ENCODE data around the gene NPTXR. TPM values are rescaled to one million over a fixed set of nuclear protein-coding genes. Genes with fewer than 3 reads are reported as not detected.

NPTXR gene
- polyA plus RNA-seq, 1 of the 3 experiments (the other 2 are of a cell fraction) = 1.2 TPM

DNA sequence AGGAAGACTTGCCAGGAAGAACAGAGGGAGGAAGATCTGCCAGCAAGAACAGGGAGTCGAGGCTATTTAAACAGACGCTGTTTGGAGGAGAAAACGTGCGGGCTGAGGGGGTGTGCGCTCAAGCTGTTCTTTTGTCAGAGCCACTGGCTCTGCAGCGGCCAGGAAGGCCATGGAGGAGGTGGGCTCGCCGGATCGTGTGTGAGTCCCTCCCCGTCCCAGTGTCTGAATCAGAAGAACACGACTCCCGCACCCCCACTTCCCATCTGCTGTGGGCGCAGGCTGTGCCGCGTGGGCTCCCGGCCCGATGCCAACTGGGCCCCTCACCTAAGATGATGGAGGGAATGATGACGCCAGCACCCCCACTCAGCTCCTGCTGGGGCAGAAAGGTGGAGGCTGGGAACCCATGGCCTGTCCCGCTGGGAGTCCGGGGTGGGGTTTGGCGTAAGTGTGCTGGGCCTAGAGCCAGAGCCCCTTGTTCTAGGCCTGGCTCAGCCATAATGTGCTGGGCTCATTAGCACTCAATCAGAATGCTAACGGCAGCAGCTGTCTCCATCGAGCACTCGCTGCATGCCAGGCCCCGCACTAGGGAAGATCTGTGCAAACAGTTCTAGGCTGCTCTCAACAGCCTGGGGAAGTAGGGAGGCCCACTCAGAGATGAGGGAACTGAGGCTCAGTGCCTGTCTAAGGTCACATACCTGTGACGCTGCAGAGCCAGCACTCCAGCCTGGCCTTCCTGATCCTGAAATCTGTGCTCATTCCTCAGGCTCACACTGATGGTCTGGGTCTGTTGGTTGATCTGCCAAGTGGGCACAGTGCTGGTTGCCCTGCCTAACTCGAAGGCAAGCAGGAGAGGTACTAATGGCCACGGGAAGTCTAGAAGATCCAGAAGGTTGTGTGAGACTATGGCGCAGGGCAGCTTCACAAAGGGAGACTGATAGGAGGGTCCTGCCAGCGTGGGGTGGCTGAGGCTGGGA lies 11.5 kb downstream of the NPTXR start:
- no peaks in the 10 kb centered on the region for H3K9me3 ChIP-seq
- H3K36me3 ChIP-seq (replicated peaks in 1 of 2; ENCODE audit: control insufficient read depth in 1 of 2, insufficient read depth in 2 of 2, low read length in 1 of 2) = no peaks in the 10 kb centered on the region
- H3K4me1 ChIP-seq (ENCODE audit: control insufficient read depth in 1 of 2, insufficient read depth in 2 of 2, low read depth in 1 of 2, low read length in 1 of 2) = no peaks in the 10 kb centered on the region
- H3K4me3 ChIP-seq (ENCODE audit: low read depth in 2 of 2, low read length in 1 of 2) = no peak overlapping the region
- H3F3A ChIP-seq (replicated peaks; ENCODE audit: insufficient read depth) = no peaks in the 10 kb centered on the region
- no peak overlapping the region for H3K4me2 ChIP-seq
- CTCF ChIA-PET = no interaction called here
- POLR2A ChIA-PET = no interaction called here
- H3K9ac ChIP-seq = no peak overlapping the region
- TF ChIP-seq POLR2AphosphoS5 (IDR thresholded peaks at IDR 0.05; ENCODE audit: low read depth, low read length) (no peak), RXRA (IDR thresholded peaks at IDR 0.05; ENCODE audit: borderline replicate concordance, low read depth) (no peak), FOXM1 (IDR thresholded peaks at IDR 0.05; ENCODE audit: low read depth) (no peak), NRF1 (IDR thresholded peaks at IDR 0.05; ENCODE audit: low read depth, low read length) (no peak)
- no peak for DNase-seq
- H3K9me2 ChIP-seq = no peaks in the 10 kb centered on the region
- no peaks in the 10 kb centered on the region for H3K79me2 ChIP-seq (ENCODE audit: insufficient read depth)
- no peak overlapping the region for H2AFZ ChIP-seq (ENCODE audit: low read depth)
- H3K27ac ChIP-seq (ENCODE audit: low read depth in 2 of 2, low read length in 1 of 2) = no peak overlapping the region
- no peaks in the 10 kb centered on the region for H4K20me1 ChIP-seq (ENCODE audit: insufficient read depth)
- 79% methylated on average over 3 of the region's 30 CpGs for whole genome bisulfite sequencing (ENCODE audit: low lambda C conversion rate)
- no peaks in the 10 kb centered on the region for H3K27me3 ChIP-seq (ENCODE audit: insufficient read depth)

DNA sequence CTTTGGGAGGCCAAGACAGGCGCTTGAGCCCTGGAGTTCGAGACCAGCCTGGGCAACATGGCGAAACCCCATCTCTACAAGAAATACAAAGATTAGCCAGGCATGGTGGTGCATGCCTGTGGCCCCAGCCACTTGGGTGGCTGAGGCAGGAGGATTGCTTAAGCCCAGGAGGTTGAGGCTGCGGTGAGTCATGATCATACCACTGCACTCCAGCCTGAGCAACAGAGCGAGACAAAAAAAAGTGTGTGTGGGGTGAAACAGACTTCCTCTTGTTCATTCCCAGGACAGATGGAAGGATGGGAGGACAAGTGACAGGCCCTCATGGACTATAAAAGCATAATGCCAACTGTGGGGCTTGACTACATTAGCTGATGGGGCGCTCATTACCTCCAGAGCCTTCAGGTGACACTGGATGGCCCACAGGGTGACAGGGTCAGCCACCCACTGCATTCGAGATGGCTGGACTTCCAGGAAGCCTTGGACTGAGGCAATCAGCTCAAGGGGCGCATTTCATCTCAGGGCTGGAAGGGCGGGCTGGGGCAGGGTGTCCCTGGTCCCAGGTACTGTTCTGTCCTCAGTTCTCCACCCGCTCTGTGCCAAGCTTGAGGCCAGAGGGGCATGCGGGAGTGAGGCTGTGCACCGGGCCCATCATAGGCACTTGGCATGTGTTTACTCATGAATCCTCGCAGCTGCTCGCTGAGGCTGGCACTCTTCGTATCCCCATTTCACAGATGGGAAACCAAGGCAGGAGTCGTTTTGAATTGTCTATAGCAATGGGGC lies 12.5 kb downstream of the NPTXR start:
- DNase-seq = no peak
- WGBS (ENCODE audit: low lambda C conversion rate) = 88% methylated on average over 10 of the region's 16 CpGs
- no peak overlapping the region for H3K27ac ChIP-seq (ENCODE audit: low read depth in 2 of 2, low read length in 1 of 2)
- TF ChIP-seq ELF1 (IDR thresholded peaks at IDR 0.05) (no peak), RCOR1 (IDR thresholded peaks at IDR 0.05; ENCODE audit: low read length) (no peak), JUND (IDR thresholded peaks at IDR 0.05) (no peak), EP300 (IDR thresholded peaks at IDR 0.05; ENCODE audit: borderline replicate concordance in 1 of 2, low read depth in 1 of 2, low read length in 1 of 2) (no peak), SIN3A (IDR thresholded peaks at IDR 0.05; ENCODE audit: borderline replicate concordance, low read depth, low read length) (no peak), SMC3 (IDR thresholded peaks at IDR 0.05; ENCODE audit: low read depth, low read length) (no peak), EZH2phosphoT487 (IDR thresholded peaks at IDR 0.05; ENCODE audit: borderline replicate concordance, low read depth) (no peak), RAD21 (IDR thresholded peaks at IDR 0.05; ENCODE audit: low read length) (no peak)
- TF ChIP-seq, protein P1, sequence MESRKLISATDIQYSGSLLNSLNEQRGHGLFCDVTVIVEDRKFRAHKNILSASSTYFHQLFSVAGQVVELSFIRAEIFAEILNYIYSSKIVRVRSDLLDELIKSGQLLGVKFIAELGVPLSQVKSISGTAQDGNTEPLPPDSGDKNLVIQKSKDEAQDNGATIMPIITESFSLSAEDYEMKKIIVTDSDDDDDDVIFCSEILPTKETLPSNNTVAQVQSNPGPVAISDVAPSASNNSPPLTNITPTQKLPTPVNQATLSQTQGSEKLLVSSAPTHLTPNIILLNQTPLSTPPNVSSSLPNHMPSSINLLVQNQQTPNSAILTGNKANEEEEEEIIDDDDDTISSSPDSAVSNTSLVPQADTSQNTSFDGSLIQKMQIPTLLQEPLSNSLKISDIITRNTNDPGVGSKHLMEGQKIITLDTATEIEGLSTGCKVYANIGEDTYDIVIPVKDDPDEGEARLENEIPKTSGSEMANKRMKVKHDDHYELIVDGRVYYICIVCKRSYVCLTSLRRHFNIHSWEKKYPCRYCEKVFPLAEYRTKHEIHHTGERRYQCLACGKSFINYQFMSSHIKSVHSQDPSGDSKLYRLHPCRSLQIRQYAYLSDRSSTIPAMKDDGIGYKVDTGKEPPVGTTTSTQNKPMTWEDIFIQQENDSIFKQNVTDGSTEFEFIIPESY (IDR thresholded peaks at IDR 0.05; ENCODE audit: borderline replicate concordance, low read depth) = no peak
- TF ChIP-seq, protein P2, sequence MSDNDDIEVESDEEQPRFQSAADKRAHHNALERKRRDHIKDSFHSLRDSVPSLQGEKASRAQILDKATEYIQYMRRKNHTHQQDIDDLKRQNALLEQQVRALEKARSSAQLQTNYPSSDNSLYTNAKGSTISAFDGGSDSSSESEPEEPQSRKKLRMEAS (IDR thresholded peaks at IDR 0.05; ENCODE audit: low read depth) = no peak
- no peak overlapping the region for H3K4me3 ChIP-seq (ENCODE audit: low read depth in 2 of 2, low read length in 1 of 2)
- H2AFZ ChIP-seq (ENCODE audit: low read depth) = no peak overlapping the region
- no peaks in the 10 kb centered on the region for H3K9me2 ChIP-seq
- ChIA-PET CTCF (no interaction called here), POLR2A (no interaction called here)
- H3K4me2 ChIP-seq = no peak overlapping the region
- H3K79me2 ChIP-seq (ENCODE audit: insufficient read depth) = no peaks in the 10 kb centered on the region
- H3K9ac ChIP-seq = no peak overlapping the region
- H3K27me3 ChIP-seq (ENCODE audit: insufficient read depth) = no peaks in the 10 kb centered on the region
- no peaks in the 10 kb centered on the region for H3K4me1 ChIP-seq (ENCODE audit: control insufficient read depth in 1 of 2, insufficient read depth in 2 of 2, low read depth in 1 of 2, low read length in 1 of 2)
- no peaks in the 10 kb centered on the region for H4K20me1 ChIP-seq (ENCODE audit: insufficient read depth)
- no peaks in the 10 kb centered on the region for H3K9me3 ChIP-seq
- H3F3A ChIP-seq (replicated peaks; ENCODE audit: insufficient read depth) = no peaks in the 10 kb centered on the region
- no peaks in the 10 kb centered on the region for H3K36me3 ChIP-seq (replicated peaks in 1 of 2; ENCODE audit: control insufficient read depth in 1 of 2, insufficient read depth in 2 of 2, low read length in 1 of 2)

All from SK-N-SH (cell line).